ENCODE results near the gene FOCAD.

Gene FOCAD

DNA sequence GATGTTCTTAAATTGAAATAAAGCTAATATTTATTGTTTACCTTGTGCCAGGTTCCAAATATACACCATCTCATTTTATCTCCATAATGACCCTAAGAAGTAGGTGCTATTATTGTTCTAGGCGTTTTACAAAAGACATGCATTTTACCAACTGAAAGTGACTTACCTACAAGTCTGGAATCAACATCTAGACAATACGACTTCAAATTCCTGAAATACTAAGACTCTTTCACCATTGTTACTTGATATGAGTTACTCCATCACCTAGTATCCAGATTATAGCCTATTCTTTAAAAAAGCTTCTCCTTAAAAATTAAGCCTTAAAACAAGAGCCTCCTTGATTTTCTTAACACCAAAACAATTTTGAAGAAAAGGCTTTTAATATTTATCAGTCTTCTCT, 334.1 kb downstream of the FOCAD start:
- H3K9me3 ChIP-seq (replicated peaks; ENCODE audit: insufficient read depth, low read length) = no peaks in the 10 kb centered on the region
- H3K4me2 ChIP-seq (ENCODE audit: low read depth, low read length) = no peak overlapping the region
- H3K9ac ChIP-seq (ENCODE audit: low read length) = no peak overlapping the region
- TF ChIP-seq, protein P1, sequence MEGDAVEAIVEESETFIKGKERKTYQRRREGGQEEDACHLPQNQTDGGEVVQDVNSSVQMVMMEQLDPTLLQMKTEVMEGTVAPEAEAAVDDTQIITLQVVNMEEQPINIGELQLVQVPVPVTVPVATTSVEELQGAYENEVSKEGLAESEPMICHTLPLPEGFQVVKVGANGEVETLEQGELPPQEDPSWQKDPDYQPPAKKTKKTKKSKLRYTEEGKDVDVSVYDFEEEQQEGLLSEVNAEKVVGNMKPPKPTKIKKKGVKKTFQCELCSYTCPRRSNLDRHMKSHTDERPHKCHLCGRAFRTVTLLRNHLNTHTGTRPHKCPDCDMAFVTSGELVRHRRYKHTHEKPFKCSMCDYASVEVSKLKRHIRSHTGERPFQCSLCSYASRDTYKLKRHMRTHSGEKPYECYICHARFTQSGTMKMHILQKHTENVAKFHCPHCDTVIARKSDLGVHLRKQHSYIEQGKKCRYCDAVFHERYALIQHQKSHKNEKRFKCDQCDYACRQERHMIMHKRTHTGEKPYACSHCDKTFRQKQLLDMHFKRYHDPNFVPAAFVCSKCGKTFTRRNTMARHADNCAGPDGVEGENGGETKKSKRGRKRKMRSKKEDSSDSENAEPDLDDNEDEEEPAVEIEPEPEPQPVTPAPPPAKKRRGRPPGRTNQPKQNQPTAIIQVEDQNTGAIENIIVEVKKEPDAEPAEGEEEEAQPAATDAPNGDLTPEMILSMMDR (IDR thresholded peaks at IDR 0.05; ENCODE audit: low read length) = no peak
- TF ChIP-seq EZH2 (optimal IDR thresholded peaks at IDR 0.05; ENCODE audit: low read depth, low read length) (no peak), EZH2phosphoT487 (IDR thresholded peaks at IDR 0.05; ENCODE audit: low read length) (no peak)
- no peaks in the 10 kb centered on the region for H3K27me3 ChIP-seq (replicated peaks; ENCODE audit: insufficient read depth, low read length)
- H3K79me2 ChIP-seq (ENCODE audit: low read length) = no peaks in the 10 kb centered on the region
- no peak for DNase-seq
- H3K9me2 ChIP-seq (replicated peaks; ENCODE audit: insufficient read depth, low read length) = no peaks in the 10 kb centered on the region
- no peak overlapping the region for H3K4me3 ChIP-seq (ENCODE audit: low read length)
- H3K4me1 ChIP-seq (ENCODE audit: low read length) = no peaks in the 10 kb centered on the region
- no peak overlapping the region for H3K27ac ChIP-seq (ENCODE audit: low read length)
- H2AFZ ChIP-seq (ENCODE audit: low read length) = no peak overlapping the region
- H3F3A ChIP-seq (ENCODE audit: insufficient read depth, low read length) = no peaks in the 10 kb centered on the region
- H3K36me3 ChIP-seq (replicated peaks; ENCODE audit: insufficient read depth, low read length) = no peaks in the 10 kb centered on the region
- H4K20me1 ChIP-seq (ENCODE audit: insufficient read depth, low read length) = no peaks in the 10 kb centered on the region

DNA sequence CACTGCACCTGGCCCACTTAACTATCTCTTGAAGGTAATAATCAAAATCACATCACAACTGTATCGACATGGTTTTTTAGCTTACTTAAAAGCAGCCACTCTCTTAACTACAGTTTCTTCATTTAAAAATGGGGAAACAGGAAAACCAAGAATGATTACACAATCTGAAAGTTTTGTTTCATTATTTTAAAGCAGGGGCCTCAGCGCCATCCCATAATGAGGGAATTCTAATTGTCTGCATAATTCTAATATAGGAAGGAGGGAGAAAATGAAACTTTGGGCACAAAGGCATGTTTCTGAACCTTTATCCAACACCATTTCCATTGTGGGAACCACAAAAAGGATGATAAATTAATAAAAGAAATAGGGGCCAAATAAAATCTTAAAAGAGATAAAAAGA, 339.8 kb downstream of the FOCAD start:
- H3K36me3 ChIP-seq (replicated peaks; ENCODE audit: insufficient read depth, low read length) = no peaks in the 10 kb centered on the region
- H3K9me3 ChIP-seq (replicated peaks; ENCODE audit: insufficient read depth, low read length) = no peaks in the 10 kb centered on the region
- no peaks in the 10 kb centered on the region for H3K4me1 ChIP-seq (ENCODE audit: low read length)
- H3F3A ChIP-seq (ENCODE audit: insufficient read depth, low read length) = no peaks in the 10 kb centered on the region
- no peaks in the 10 kb centered on the region for H4K20me1 ChIP-seq (ENCODE audit: insufficient read depth, low read length)
- no peaks in the 10 kb centered on the region for H3K27me3 ChIP-seq (replicated peaks; ENCODE audit: insufficient read depth, low read length)
- no peaks in the 10 kb centered on the region for H3K79me2 ChIP-seq (ENCODE audit: low read length)
- TF ChIP-seq EZH2 (optimal IDR thresholded peaks at IDR 0.05; ENCODE audit: low read depth, low read length) = no peak
- H3K4me3 ChIP-seq (ENCODE audit: low read length) = no peak overlapping the region
- no peak overlapping the region for H3K9ac ChIP-seq (ENCODE audit: low read length)
- no peaks in the 10 kb centered on the region for H3K9me2 ChIP-seq (replicated peaks; ENCODE audit: insufficient read depth, low read length)
- no peak overlapping the region for H3K4me2 ChIP-seq (ENCODE audit: low read depth, low read length)
- H2AFZ ChIP-seq (ENCODE audit: low read length) = no peak overlapping the region
- no peak for DNase-seq
- H3K27ac ChIP-seq (ENCODE audit: low read length) = no peak overlapping the region

DNA sequence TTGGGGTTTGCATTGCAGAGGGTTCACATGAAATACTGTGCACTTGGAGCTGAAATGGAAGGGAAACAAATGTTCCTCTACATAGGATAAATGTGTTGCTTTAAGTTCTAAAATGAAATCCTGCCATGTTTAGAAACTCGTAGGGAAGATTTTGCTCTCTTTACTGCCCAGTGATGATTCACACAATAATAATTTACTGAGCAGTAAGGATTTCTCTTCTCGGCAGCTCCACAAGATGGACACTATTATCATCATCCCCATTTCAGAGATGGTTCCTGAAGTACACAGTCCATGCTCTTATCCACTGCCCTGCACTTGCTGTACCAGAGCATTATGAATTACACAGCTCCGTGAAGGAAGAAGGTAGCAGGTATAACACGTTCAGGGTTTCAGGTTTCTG, 343.2 kb downstream of the FOCAD start:
- no peaks in the 10 kb centered on the region for H3K9me3 ChIP-seq (replicated peaks; ENCODE audit: insufficient read depth, low read length)
- H3K27ac ChIP-seq (ENCODE audit: low read length) = no peak overlapping the region
- H3K36me3 ChIP-seq (replicated peaks; ENCODE audit: insufficient read depth, low read length) = no peaks in the 10 kb centered on the region
- no peaks in the 10 kb centered on the region for H3K9me2 ChIP-seq (replicated peaks; ENCODE audit: insufficient read depth, low read length)
- no peaks in the 10 kb centered on the region for H3F3A ChIP-seq (ENCODE audit: insufficient read depth, low read length)
- H3K4me3 ChIP-seq (ENCODE audit: low read length) = no peak overlapping the region
- DNase-seq = no peak
- TF ChIP-seq, protein P1 (IDR thresholded peaks at IDR 0.05; ENCODE audit: low read length) = no peak
- no peak for TF ChIP-seq EZH2phosphoT487 (IDR thresholded peaks at IDR 0.05; ENCODE audit: low read length)
- no peak overlapping the region for H3K9ac ChIP-seq (ENCODE audit: low read length)
- no peaks in the 10 kb centered on the region for H4K20me1 ChIP-seq (ENCODE audit: insufficient read depth, low read length)
- H3K4me1 ChIP-seq (ENCODE audit: low read length) = no peaks in the 10 kb centered on the region
- no peak overlapping the region for H3K4me2 ChIP-seq (ENCODE audit: low read depth, low read length)
- H2AFZ ChIP-seq (ENCODE audit: low read length) = no peak overlapping the region
- H3K27me3 ChIP-seq (replicated peaks; ENCODE audit: insufficient read depth, low read length) = no peaks in the 10 kb centered on the region
- H3K79me2 ChIP-seq (ENCODE audit: low read length) = no peaks in the 10 kb centered on the region

DNA sequence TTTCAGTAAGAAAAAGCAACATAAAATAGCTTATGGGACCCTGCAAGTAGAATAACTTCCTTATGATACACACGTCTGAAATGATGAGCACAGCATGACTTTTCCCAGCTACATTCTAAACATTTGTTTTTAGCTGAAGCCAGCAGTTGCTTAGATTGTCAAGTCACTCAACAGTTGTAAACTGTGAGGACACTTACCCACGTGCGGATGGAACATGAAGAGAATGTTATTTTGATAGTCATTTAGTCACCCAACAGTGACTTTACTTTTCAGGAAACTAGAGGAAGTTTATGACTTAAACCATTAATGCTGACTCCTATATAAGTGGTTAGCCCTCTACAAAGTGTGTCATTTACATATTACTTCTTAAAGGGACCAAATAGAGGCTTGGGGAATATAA, 344.4 kb downstream of the FOCAD start:
- Histone ChIP-seq H2AFZ (ENCODE audit: low read length) (no peak overlapping the region), H3K4me1 (ENCODE audit: low read length) (no peaks in the 10 kb centered on the region), H3K9me3 (replicated peaks; ENCODE audit: insufficient read depth, low read length) (no peaks in the 10 kb centered on the region), H3K4me2 (ENCODE audit: low read depth, low read length) (no peak overlapping the region), H4K20me1 (ENCODE audit: insufficient read depth, low read length) (no peaks in the 10 kb centered on the region), H3K27ac (ENCODE audit: low read length) (no peak overlapping the region), H3F3A (ENCODE audit: insufficient read depth, low read length) (no peaks in the 10 kb centered on the region), H3K9me2 (replicated peaks; ENCODE audit: insufficient read depth, low read length) (no peaks in the 10 kb centered on the region), H3K79me2 (ENCODE audit: low read length) (no peaks in the 10 kb centered on the region), H3K4me3 (ENCODE audit: low read length) (no peak overlapping the region), H3K9ac (ENCODE audit: low read length) (no peak overlapping the region), H3K27me3 (replicated peaks; ENCODE audit: insufficient read depth, low read length) (no peaks in the 10 kb centered on the region), H3K36me3 (replicated peaks; ENCODE audit: insufficient read depth, low read length) (no peaks in the 10 kb centered on the region)
- DNase-seq = no peak
- TF ChIP-seq EZH2phosphoT487 (IDR thresholded peaks at IDR 0.05; ENCODE audit: low read length) (no peak), EZH2 (optimal IDR thresholded peaks at IDR 0.05; ENCODE audit: low read depth, low read length) (no peak)
- TF ChIP-seq, protein P1 (IDR thresholded peaks at IDR 0.05; ENCODE audit: low read length) = no peak
